HepG2 (cell line): Measurements from ENCODE around the gene AUP1. TPM values are rescaled to one million over a fixed set of nuclear protein-coding genes. Genes with fewer than 3 reads are reported as not detected.

Experiments used
- ARNT2 ChIP-seq: sonication (generic); formaldehyde crosslinking; IDR thresholded peaks from 2 replicates; pipeline ENCODE4 v1.8.0; 2022; ENCODE audit warnings: mild to moderate bottlenecking, low read depth, missing genetic modification reagents, moderate library complexity
- ETV6 ChIP-seq: sonication (generic); formaldehyde crosslinking; conservative IDR thresholded peaks from 2 replicates; pipeline ENCODE4 v1.4.0; 2020; ENCODE audit warnings: missing genetic modification reagents
- FOXK2 ChIP-seq: fragments of 450-650 bp; IDR thresholded peaks from 2 replicates; pipeline ENCODE4 v1.6.1; 2016
- KLF12 ChIP-seq: sonication (generic); formaldehyde crosslinking; IDR thresholded peaks from 2 replicates; pipeline ENCODE4 v1.4.0; 2020; ENCODE audit warnings: missing genetic modification reagents, borderline replicate concordance
- MIER2 ChIP-seq: IDR thresholded peaks from 2 replicates; pipeline ENCODE4 v1.6.1; 2016; ENCODE audit warnings: missing biosample characterization, missing genetic modification reagents
- RNF2 ChIP-seq: fragments of 450-650 bp; conservative IDR thresholded peaks from 2 replicates; pipeline ENCODE4 v1.6.1; 2016; ENCODE audit warnings: low read depth
- SP4 ChIP-seq: sonication (generic); formaldehyde crosslinking; IDR thresholded peaks from 2 replicates; pipeline ENCODE4 v1.8.1; 2023; ENCODE audit warnings: mild to moderate bottlenecking, missing genetic modification reagents
- SUZ12 ChIP-seq: fragments of 150-350 bp; IDR thresholded peaks from 2 replicates; pipeline ENCODE4 v1.6.1; 2014; ENCODE audit warnings: low read depth, low read length
- ZBTB7B ChIP-seq: sonication (generic); formaldehyde crosslinking; IDR thresholded peaks from 2 replicates; pipeline ENCODE4 v1.4.0; 2020; ENCODE audit warnings: missing genetic modification reagents
- ZEB1 ChIP-seq: IDR thresholded peaks from 2 replicates; pipeline ENCODE4 v1.6.1; 2012; ENCODE audit warnings: mild to moderate bottlenecking, low read depth, inconsistent platforms; ENCODE audit not compliant: insufficient replicate concordance
- ZNF3 ChIP-seq: IDR thresholded peaks from 2 replicates; pipeline ENCODE4 v1.7.0; 2017; ENCODE audit warnings: inconsistent platforms
- ZNF331 ChIP-seq: sonication (generic); formaldehyde crosslinking; IDR thresholded peaks from 2 replicates; pipeline ENCODE4 v1.4.0; 2020; ENCODE audit warnings: missing genetic modification reagents
- ZNF670 ChIP-seq: sonication (generic); formaldehyde crosslinking; IDR thresholded peaks from 2 replicates; pipeline ENCODE4 v1.8.0; 2022; ENCODE audit warnings: mild to moderate bottlenecking, missing genetic modification reagents, borderline replicate concordance
- polyA plus RNA-seq, 8 experiments: library from polyadenylated mRNA; depleted of rRNA in 3 of 8; stranded (reverse) in 7 of 8; unstranded in 1 of 8; fragments of >200 nt; fragmentation: Illumina TruSeq in 4 of 8; extraction: Trizol in 4 of 8; gene quantifications; 2 replicates each; pipeline versions ENCODE4 v1.2.1 to v1.2.3, GENCODE V29; 2011 to 2016; ENCODE audit warnings: low read depth in 4 of 8, missing spikeins in 1 of 8, mixed read lengths in 1 of 8; ENCODE audit not compliant: insufficient read depth in 1 of 8
- total RNA-seq, 5 experiments: library from RNA; depleted of rRNA; stranded (reverse); fragments of >200 nt; fragmentation: Illumina TruSeq; extraction: Trizol; gene quantifications; 2 replicates each; pipeline ENCODE4 v1.2.3, GENCODE V29; 2016; ENCODE audit warnings: low read depth in 1 of 5
- TF ChIP-seq, protein P1 (sequence below), 2 experiments: sonication (generic) in 1 of 2; formaldehyde crosslinking in 1 of 2; IDR thresholded peaks; 2 replicates each; pipeline versions ENCODE4 v1.4.0 to v1.6.1; 2018 to 2020; ENCODE audit warnings: missing genetic modification reagents in 2 of 2, borderline replicate concordance in 1 of 2, low read depth in 1 of 2, mild to moderate bottlenecking in 1 of 2, missing biosample characterization in 1 of 2
- TF ChIP-seq, protein P2 (sequence below): IDR thresholded peaks from 2 replicates; pipeline ENCODE4 v1.4.0; 2020; ENCODE audit warnings: mild to moderate bottlenecking, missing genetic modification reagents
- TF ChIP-seq, protein P3 (sequence below): sonication (generic); formaldehyde crosslinking; IDR thresholded peaks from 2 replicates; pipeline ENCODE4 v1.8.1; 2022; ENCODE audit warnings: mild to moderate bottlenecking, missing genetic modification reagents
- TF ChIP-seq, protein P4 (sequence below): sonication (generic); formaldehyde crosslinking; IDR thresholded peaks from 2 replicates; pipeline ENCODE4 v1.5.0; 2020; ENCODE audit warnings: missing genetic modification reagents
- TF ChIP-seq, protein P5 (sequence below): sonication (generic); formaldehyde crosslinking; IDR thresholded peaks from 2 replicates; pipeline ENCODE4 v1.4.0; 2020; ENCODE audit warnings: missing genetic modification reagents, borderline replicate concordance

The AUP1 gene
- total and polyA plus RNA-seq, 2 of the 13 experiments (the other 11 are each of a cell fraction or from before 2014, with no cell fraction given), result 174 to 267 TPM

DNA sequence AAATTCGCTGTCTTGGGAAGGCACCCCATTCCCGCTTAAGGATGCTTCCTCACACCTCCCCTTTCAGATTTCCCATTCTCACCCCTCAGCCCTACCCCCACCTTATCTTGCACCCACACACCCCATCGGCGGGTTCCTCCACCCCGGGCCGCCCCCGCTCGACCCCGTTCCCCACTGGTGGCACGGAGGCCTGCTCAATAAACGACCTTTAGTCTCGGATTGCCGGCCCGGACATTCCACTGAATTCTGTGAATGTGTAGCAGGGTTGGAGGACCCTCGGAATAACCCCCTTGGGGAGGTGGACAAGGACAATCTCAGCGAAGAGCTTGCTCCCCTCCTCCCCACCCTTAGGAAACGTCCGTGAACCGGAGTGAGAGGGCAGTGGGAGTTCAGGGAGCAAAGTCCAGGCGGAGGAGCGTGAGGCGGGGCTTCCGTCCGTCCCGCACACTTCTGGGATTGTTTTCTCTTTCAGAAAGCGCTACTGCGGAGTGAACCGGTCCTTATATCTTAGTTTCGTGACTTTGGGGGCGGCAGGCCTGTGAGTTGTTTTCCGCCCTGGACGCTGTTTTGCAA lies 27.3 kb downstream of the AUP1 start (continued):
- TF ChIP-seq, protein P1, sequence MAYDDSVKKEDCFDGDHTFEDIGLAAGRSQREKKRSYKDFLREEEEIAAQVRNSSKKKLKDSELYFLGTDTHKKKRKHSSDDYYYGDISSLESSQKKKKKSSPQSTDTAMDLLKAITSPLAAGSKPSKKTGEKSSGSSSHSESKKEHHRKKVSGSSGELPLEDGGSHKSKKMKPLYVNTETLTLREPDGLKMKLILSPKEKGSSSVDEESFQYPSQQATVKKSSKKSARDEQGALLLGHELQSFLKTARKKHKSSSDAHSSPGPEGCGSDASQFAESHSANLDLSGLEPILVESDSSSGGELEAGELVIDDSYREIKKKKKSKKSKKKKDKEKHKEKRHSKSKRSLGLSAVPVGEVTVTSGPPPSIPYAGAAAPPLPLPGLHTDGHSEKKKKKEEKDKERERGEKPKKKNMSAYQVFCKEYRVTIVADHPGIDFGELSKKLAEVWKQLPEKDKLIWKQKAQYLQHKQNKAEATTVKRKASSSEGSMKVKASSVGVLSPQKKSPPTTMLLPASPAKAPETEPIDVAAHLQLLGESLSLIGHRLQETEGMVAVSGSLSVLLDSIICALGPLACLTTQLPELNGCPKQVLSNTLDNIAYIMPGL (CRISPR knock-in tag; IDR thresholded peaks at IDR 0.05; ENCODE audit: borderline replicate concordance in 1 of 2, low read depth in 1 of 2), result no peak; a peak in 1 of 4 replicates
- TF ChIP-seq ZEB1, result no peak
- TF ChIP-seq, protein P2, sequence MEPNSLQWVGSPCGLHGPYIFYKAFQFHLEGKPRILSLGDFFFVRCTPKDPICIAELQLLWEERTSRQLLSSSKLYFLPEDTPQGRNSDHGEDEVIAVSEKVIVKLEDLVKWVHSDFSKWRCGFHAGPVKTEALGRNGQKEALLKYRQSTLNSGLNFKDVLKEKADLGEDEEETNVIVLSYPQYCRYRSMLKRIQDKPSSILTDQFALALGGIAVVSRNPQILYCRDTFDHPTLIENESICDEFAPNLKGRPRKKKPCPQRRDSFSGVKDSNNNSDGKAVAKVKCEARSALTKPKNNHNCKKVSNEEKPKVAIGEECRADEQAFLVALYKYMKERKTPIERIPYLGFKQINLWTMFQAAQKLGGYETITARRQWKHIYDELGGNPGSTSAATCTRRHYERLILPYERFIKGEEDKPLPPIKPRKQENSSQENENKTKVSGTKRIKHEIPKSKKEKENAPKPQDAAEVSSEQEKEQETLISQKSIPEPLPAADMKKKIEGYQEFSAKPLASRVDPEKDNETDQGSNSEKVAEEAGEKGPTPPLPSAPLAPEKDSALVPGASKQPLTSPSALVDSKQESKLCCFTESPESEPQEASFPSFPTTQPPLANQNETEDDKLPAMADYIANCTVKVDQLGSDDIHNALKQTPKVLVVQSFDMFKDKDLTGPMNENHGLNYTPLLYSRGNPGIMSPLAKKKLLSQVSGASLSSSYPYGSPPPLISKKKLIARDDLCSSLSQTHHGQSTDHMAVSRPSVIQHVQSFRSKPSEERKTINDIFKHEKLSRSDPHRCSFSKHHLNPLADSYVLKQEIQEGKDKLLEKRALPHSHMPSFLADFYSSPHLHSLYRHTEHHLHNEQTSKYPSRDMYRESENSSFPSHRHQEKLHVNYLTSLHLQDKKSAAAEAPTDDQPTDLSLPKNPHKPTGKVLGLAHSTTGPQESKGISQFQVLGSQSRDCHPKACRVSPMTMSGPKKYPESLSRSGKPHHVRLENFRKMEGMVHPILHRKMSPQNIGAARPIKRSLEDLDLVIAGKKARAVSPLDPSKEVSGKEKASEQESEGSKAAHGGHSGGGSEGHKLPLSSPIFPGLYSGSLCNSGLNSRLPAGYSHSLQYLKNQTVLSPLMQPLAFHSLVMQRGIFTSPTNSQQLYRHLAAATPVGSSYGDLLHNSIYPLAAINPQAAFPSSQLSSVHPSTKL (CRISPR knock-in tag), result peak; percentile 78
- TF ChIP-seq, protein P3, sequence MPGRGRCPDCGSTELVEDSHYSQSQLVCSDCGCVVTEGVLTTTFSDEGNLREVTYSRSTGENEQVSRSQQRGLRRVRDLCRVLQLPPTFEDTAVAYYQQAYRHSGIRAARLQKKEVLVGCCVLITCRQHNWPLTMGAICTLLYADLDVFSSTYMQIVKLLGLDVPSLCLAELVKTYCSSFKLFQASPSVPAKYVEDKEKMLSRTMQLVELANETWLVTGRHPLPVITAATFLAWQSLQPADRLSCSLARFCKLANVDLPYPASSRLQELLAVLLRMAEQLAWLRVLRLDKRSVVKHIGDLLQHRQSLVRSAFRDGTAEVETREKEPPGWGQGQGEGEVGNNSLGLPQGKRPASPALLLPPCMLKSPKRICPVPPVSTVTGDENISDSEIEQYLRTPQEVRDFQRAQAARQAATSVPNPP, result no peak
- TF ChIP-seq ZNF331 (CRISPR knock-in tag), result peak; percentile 81; the same call in 1 of the 2 replicates
- 0 out of 2 replicates have a peak, but pooled peaks have one; percentile 36 for TF ChIP-seq KLF12
- TF ChIP-seq SUZ12, result no peak
- no peak for TF ChIP-seq RNF2
- peak; percentile 57 for TF ChIP-seq SP4 (CRISPR knock-in tag)
- TF ChIP-seq, protein P4, sequence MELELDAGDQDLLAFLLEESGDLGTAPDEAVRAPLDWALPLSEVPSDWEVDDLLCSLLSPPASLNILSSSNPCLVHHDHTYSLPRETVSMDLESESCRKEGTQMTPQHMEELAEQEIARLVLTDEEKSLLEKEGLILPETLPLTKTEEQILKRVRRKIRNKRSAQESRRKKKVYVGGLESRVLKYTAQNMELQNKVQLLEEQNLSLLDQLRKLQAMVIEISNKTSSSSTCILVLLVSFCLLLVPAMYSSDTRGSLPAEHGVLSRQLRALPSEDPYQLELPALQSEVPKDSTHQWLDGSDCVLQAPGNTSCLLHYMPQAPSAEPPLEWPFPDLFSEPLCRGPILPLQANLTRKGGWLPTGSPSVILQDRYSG (CRISPR knock-in tag), result no peak
- TF ChIP-seq ZNF670 (CRISPR knock-in tag), result no peak; the same call in 1 of the 2 replicates
- 0 out of 2 replicates have a peak, but pooled peaks have one; percentile 18 for TF ChIP-seq ETV6 (CRISPR knock-in tag)
- no peak for TF ChIP-seq FOXK2
- no peak for TF ChIP-seq ZBTB7B (CRISPR knock-in tag)
- peak; percentile 59 for TF ChIP-seq MIER2 (CRISPR knock-in tag)
- no peak; the same call in 1 of the 2 replicates for TF ChIP-seq ZNF3 (CRISPR knock-in tag)
- TF ChIP-seq, protein P5, sequence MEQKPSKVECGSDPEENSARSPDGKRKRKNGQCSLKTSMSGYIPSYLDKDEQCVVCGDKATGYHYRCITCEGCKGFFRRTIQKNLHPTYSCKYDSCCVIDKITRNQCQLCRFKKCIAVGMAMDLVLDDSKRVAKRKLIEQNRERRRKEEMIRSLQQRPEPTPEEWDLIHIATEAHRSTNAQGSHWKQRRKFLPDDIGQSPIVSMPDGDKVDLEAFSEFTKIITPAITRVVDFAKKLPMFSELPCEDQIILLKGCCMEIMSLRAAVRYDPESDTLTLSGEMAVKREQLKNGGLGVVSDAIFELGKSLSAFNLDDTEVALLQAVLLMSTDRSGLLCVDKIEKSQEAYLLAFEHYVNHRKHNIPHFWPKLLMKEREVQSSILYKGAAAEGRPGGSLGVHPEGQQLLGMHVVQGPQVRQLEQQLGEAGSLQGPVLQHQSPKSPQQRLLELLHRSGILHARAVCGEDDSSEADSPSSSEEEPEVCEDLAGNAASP (CRISPR knock-in tag), result peak; percentile 96
- TF ChIP-seq ARNT2 (CRISPR knock-in tag), result no peak
